Mesothelial cell of epicardium (in vitro differentiated cells): ENCODE data around the gene TMEM132D. TPM values are rescaled to one million over a fixed set of nuclear protein-coding genes. Genes with fewer than 3 reads are reported as not detected.

Source experiments
- DNase-seq, 2 experiments: peaks; one replicate each; pipeline ENCODE4 v3.0.0; 2021; ENCODE audit warnings: low spot score in 2 of 2; ENCODE audit not compliant: unreplicated experiment in 2 of 2
- H3K27ac Mint-ChIP-seq: 2 replicates; pipeline ENCODE4 v1.8.0; 2021; ENCODE audit warnings: mixed read lengths
- H3K27me3 Mint-ChIP-seq: 2 replicates; pipeline ENCODE4 v1.8.0; 2021; ENCODE audit warnings: low read depth, mixed read lengths
- H3K36me3 Mint-ChIP-seq: 2 replicates; pipeline ENCODE4 v1.8.0; 2021; ENCODE audit warnings: mixed read lengths
- H3K4me1 Mint-ChIP-seq: 2 replicates; pipeline ENCODE4 v1.8.0; 2021; ENCODE audit warnings: mixed read lengths
- H3K4me3 Mint-ChIP-seq: 2 replicates; pipeline ENCODE4 v1.8.0; 2021; ENCODE audit warnings: mild to moderate bottlenecking, moderate library complexity, mixed read lengths
- H3K9me3 Mint-ChIP-seq: 2 replicates; pipeline ENCODE4 v1.8.0; 2021; ENCODE audit warnings: mixed read lengths
- CTCF ChIP-seq: fragments of 200-600 bp; sonication (generic); IDR thresholded peaks from one replicate; pipeline ENCODE4 v1.5.0; 2021; ENCODE audit warnings: antibody characterized with exemption; ENCODE audit not compliant: unreplicated experiment
- total RNA-seq: library from RNA; stranded (reverse); gene quantifications from 3 replicates; pipeline ENCODE4 v1.2.1, GENCODE V29; 2021

TMEM132D gene
- total RNA-seq, 1 donor from 2014 or later, result 0.07 TPM

GRCh38 chr12:129208566-129208965 lies 695.3 kb downstream of the TMEM132D start:
- TF ChIP-seq CTCF, result no peak
- peaks cover 9% of the 10 kb centered on the region for H3K9me3 Mint-ChIP-seq
- DNase-seq, result no peak
- no peaks in the 10 kb centered on the region for H3K36me3 Mint-ChIP-seq
- no peaks in the 10 kb centered on the region for H3K4me1 Mint-ChIP-seq
- no peak overlapping the region for H3K4me3 Mint-ChIP-seq
- H3K27me3 Mint-ChIP-seq, result peaks cover 4% of the 10 kb centered on the region
- no peak overlapping the region for H3K27ac Mint-ChIP-seq

- no peak for DNase-seq
- Mint-ChIP-seq H3K36me3 (no peaks in the 10 kb centered on the region), H3K4me3 (no peak overlapping the region), H3K27ac (no peak overlapping the region), H3K4me1 (no peaks in the 10 kb centered on the region), H3K9me3 (peaks cover 9% of the 10 kb centered on the region), H3K27me3 (peaks cover 4% of the 10 kb centered on the region)
- no peak for TF ChIP-seq CTCF
These were observed 696.7 kb downstream of the TMEM132D start for GRCh38 chr12:129207084-129207483.

- Mint-ChIP-seq H3K4me1 (no peaks in the 10 kb centered on the region), H3K4me3 (no peak overlapping the region), H3K27ac (no peak overlapping the region), H3K36me3 (no peaks in the 10 kb centered on the region), H3K27me3 (peaks cover 2% of the 10 kb centered on the region), H3K9me3 (peaks cover 9% of the 10 kb centered on the region)
- no peak for TF ChIP-seq CTCF
- DNase-seq, result no peak
These were observed 700.4 kb downstream of the TMEM132D start for GRCh38 chr12:129203456-129203855.

GRCh38 chr12:129202109-129202814 lies 701.6 kb downstream of the TMEM132D start:
- no peak for TF ChIP-seq CTCF
- no peaks in the 10 kb centered on the region for H3K36me3 Mint-ChIP-seq
- no peaks in the 10 kb centered on the region for H3K4me1 Mint-ChIP-seq
- H3K9me3 Mint-ChIP-seq, result peaks cover 13% of the 10 kb centered on the region
- DNase-seq, result no peak
- H3K4me3 Mint-ChIP-seq, result no peak overlapping the region
- peaks cover 2% of the 10 kb centered on the region for H3K27me3 Mint-ChIP-seq
- H3K27ac Mint-ChIP-seq, result no peak overlapping the region

- Mint-ChIP-seq H3K36me3 (no peaks in the 10 kb centered on the region), H3K4me3 (no peak overlapping the region), H3K27ac (no peak overlapping the region), H3K4me1 (no peaks in the 10 kb centered on the region), H3K9me3 (peaks cover 13% of the 10 kb centered on the region), H3K27me3 (peaks cover 2% of the 10 kb centered on the region)
- no peak for TF ChIP-seq CTCF
- DNase-seq, result no peak
These were observed 702.8 kb downstream of the TMEM132D start for GRCh38 chr12:129201029-129201428.

- Mint-ChIP-seq H3K27me3 (peaks cover 2% of the 10 kb centered on the region), H3K4me1 (no peaks in the 10 kb centered on the region), H3K36me3 (no peaks in the 10 kb centered on the region), H3K27ac (no peak overlapping the region), H3K4me3 (no peak overlapping the region), H3K9me3 (peaks cover 13% of the 10 kb centered on the region)
- TF ChIP-seq CTCF, result no peak
- no peak for DNase-seq
These were observed 703.2 kb downstream of the TMEM132D start for GRCh38 chr12:129200576-129200975.
